ENCODE results near the gene PKNOX2. TPM values are rescaled to one million over a fixed set of nuclear protein-coding genes. Genes with fewer than 3 reads are reported as not detected.

The PKNOX2 gene
- total and polyA plus RNA-seq, 10 of the 15 experiments (the other 5 are each of a cell fraction or from before 2014, with no cell fraction given), result not detected

DNA sequence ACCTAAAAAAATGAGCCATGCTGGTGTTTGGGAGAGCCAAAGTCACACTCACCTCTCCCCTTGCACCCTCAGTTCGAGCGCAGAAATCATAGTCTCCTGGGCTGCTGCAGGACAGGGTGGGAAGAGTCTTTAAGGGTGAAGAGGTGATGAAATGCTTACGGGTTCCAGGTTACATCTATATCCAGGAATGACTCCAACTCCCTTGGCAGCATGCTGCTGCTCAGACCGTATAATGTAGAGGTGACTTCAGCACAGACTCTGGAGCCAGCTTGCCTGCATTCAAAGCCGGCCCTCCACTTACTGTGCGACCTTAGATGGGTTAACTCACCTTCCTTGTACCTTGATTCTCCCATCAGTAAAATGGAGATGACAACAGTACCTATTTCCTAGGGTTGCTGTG, 17.3 kb upstream of the PKNOX2 start:
- no TSS peak for BruUV-seq (replicated peaks)
- FAIRE-seq, result no peak
- TF ChIP-seq CREM (IDR thresholded peaks at IDR 0.05; ENCODE audit: low read depth) (no peak), ELK1 (IDR thresholded peaks at IDR 0.05; ENCODE audit: low read depth, low read length) (no peak), CTCF (IDR thresholded peaks at IDR 0.05 in 2 of 3, conservative IDR thresholded peaks at IDR 0.05 in 1 of 3; ENCODE audit: control insufficient read depth in 2 of 3, extremely low read depth in 1 of 3, insufficient read depth in 1 of 3, low read depth in 3 of 3, low read length in 3 of 3) (no peak), ATF3 (IDR thresholded peaks at IDR 0.05; ENCODE audit: borderline replicate concordance, extremely low read depth, low read depth, low read length) (no peak), RUNX3 (IDR thresholded peaks at IDR 0.05; ENCODE audit: low read length) (no peak), RELA (IDR thresholded peaks at IDR 0.05; ENCODE audit: borderline replicate concordance, partially characterized antibody) (no peak), SIN3A (IDR thresholded peaks at IDR 0.05; ENCODE audit: low read depth, low read length) (no peak), POLR2A (IDR thresholded peaks at IDR 0.05; ENCODE audit: low read depth, low read length) (no peak), ZBED1 (IDR thresholded peaks at IDR 0.05; ENCODE audit: borderline replicate concordance) (no peak), BHLHE40 (IDR thresholded peaks at IDR 0.05; ENCODE audit: borderline replicate concordance in 1 of 2, low read depth in 2 of 2, low read length in 1 of 2) (no peak), RAD21 (IDR thresholded peaks at IDR 0.05; ENCODE audit: insufficient read depth, low read depth, low read length) (no peak)
- TF ChIP-seq, protein P1, sequence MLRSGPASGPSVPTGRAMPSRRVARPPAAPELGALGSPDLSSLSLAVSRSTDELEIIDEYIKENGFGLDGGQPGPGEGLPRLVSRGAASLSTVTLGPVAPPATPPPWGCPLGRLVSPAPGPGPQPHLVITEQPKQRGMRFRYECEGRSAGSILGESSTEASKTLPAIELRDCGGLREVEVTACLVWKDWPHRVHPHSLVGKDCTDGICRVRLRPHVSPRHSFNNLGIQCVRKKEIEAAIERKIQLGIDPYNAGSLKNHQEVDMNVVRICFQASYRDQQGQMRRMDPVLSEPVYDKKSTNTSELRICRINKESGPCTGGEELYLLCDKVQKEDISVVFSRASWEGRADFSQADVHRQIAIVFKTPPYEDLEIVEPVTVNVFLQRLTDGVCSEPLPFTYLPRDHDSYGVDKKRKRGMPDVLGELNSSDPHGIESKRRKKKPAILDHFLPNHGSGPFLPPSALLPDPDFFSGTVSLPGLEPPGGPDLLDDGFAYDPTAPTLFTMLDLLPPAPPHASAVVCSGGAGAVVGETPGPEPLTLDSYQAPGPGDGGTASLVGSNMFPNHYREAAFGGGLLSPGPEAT (IDR thresholded peaks at IDR 0.05; ENCODE audit: low read depth), result no peak
- TF ChIP-seq, protein P2, sequence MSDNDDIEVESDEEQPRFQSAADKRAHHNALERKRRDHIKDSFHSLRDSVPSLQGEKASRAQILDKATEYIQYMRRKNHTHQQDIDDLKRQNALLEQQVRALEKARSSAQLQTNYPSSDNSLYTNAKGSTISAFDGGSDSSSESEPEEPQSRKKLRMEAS (IDR thresholded peaks at IDR 0.05; ENCODE audit: low read depth, low read length), result no peak
- TF ChIP-seq, protein P3, sequence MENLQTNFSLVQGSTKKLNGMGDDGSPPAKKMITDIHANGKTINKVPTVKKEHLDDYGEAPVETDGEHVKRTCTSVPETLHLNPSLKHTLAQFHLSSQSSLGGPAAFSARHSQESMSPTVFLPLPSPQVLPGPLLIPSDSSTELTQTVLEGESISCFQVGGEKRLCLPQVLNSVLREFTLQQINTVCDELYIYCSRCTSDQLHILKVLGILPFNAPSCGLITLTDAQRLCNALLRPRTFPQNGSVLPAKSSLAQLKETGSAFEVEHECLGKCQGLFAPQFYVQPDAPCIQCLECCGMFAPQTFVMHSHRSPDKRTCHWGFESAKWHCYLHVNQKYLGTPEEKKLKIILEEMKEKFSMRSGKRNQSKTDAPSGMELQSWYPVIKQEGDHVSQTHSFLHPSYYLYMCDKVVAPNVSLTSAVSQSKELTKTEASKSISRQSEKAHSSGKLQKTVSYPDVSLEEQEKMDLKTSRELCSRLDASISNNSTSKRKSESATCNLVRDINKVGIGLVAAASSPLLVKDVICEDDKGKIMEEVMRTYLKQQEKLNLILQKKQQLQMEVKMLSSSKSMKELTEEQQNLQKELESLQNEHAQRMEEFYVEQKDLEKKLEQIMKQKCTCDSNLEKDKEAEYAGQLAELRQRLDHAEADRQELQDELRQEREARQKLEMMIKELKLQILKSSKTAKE (IDR thresholded peaks at IDR 0.05; ENCODE audit: low read depth, poor library complexity, severe bottlenecking), result no peak

More for the DNA sequence above, 17.3 kb upstream of the PKNOX2 start:
- H3K27ac ChIP-seq (ENCODE audit: control insufficient read depth, insufficient read depth), result no peak overlapping the region
- no peak overlapping the region for H2AFZ ChIP-seq (ENCODE audit: control insufficient read depth, low read depth, low read length)
- H3K9ac ChIP-seq (ENCODE audit: control insufficient read depth, insufficient read depth, low read length), result no peak overlapping the region
- peaks cover under 1 to 2% of the 10 kb centered on the region in 2 experiments; a peak in 2 of 4 replicates for H3K27me3 ChIP-seq (replicated peaks in 1 of 2; ENCODE audit: control insufficient read depth in 2 of 2, insufficient read depth in 2 of 2, low read length in 1 of 2)
- no peak overlapping the region for H3K4me3 ChIP-seq
- POLR2A ChIA-PET, result no interaction called here
- in situ Hi-C loops (cut with MboI) (loop anchor here (10.0 kb wide), 1 partner anchor 192 kb away; the partner anchor contains the start of gene CCDC15), intact Hi-C loops (cut with micrococcal nuclease; ENCODE audit: unreplicated experiment) (loop anchor here (10.0 kb wide), 1 partner anchor 262 kb away; no protein-coding TSS in a partner anchor)
- H3K4me1 ChIP-seq (ENCODE audit: control insufficient read depth, insufficient read depth, low read length), result no peaks in the 10 kb centered on the region
- 19% methylated on average over 6 of the region's 6 CpGs for WGBS (ENCODE audit: insufficient coverage, insufficient replicate concordance, low lambda C conversion rate, missing lambda C conversion rate)
- no peaks in the 10 kb centered on the region for H3K36me3 ChIP-seq (ENCODE audit: control insufficient read depth in 2 of 2, insufficient read depth in 2 of 2, low read length in 1 of 2)
- RAD21 ChIA-PET (ENCODE audit: unreplicated experiment), result no interaction called here
- ATAC-seq, result no peak
- DNase-seq (ENCODE audit: low read depth, low spot score), result no peak
- no peaks in the 10 kb centered on the region for H3K9me3 ChIP-seq (replicated peaks; ENCODE audit: control insufficient read depth, insufficient read depth, low read length)
- H3K79me2 ChIP-seq (ENCODE audit: control insufficient read depth, insufficient read depth, low read length), result no peaks in the 10 kb centered on the region
- no peak overlapping the region for H3K4me2 ChIP-seq (ENCODE audit: control insufficient read depth, insufficient read depth)
- H4K20me1 ChIP-seq (ENCODE audit: control insufficient read depth, insufficient read depth), result no peaks in the 10 kb centered on the region
- SMC1A ChIA-PET (ENCODE audit: uncharacterized antibody, unreplicated experiment), result no interaction called here
- CTCF ChIA-PET, result interaction anchor here (1.1 kb wide), 1 partner anchor 282 kb away, joined by 3 read pairs; no protein-coding TSS in a partner anchor

Measured in GM12878 (cell line).